BLaER1 (cell line): ENCODE results near the gene CCDC78.

Experiments used
- H3K27ac ChIP-seq: shearing (Covaris generic); formaldehyde crosslinking; 2 replicates; pipeline ENCODE4 v1.8.1; 2022
- H3K27me3 ChIP-seq: shearing (Covaris generic); formaldehyde crosslinking; 2 replicates; pipeline ENCODE4 v1.8.1; 2022
- H3K36me3 ChIP-seq: shearing (Covaris generic); formaldehyde crosslinking; 2 replicates; pipeline ENCODE4 v1.8.1; 2022
- H3K4me1 ChIP-seq: shearing (Covaris generic); formaldehyde crosslinking; 2 replicates; pipeline ENCODE4 v1.8.1; 2022
- H3K4me2 ChIP-seq: shearing (Covaris generic); formaldehyde crosslinking; 2 replicates; pipeline ENCODE4 v1.8.1; 2022
- H3K4me3 ChIP-seq: shearing (Covaris generic); formaldehyde crosslinking; 2 replicates; pipeline ENCODE4 v1.8.1; 2022
- H3K9ac ChIP-seq: shearing (Covaris generic); formaldehyde crosslinking; 2 replicates; pipeline ENCODE4 v1.8.1; 2022
- H3K9me3 ChIP-seq: shearing (Covaris generic); formaldehyde crosslinking; 2 replicates; pipeline ENCODE4 v1.8.1; 2022
- H4K20me1 ChIP-seq: shearing (Covaris generic); formaldehyde crosslinking; 2 replicates; pipeline ENCODE4 v1.8.1; 2022
- Cebpa-rat ChIP-seq: shearing (Covaris generic); IDR thresholded peaks from 2 replicates; pipeline ENCODE4 v1.8.1; 2022

Gene CCDC78

GRCh38 chr16:674968-675883 is 51.0 kb downstream of the CCDC78 start, which contains the start of gene RHBDL1:
Gene RHBDL1, plus strand, starts transcription at chr16:675671. Its CDS starts 120 bp downstream, at chr16:675791.
- Histone ChIP-seq H3K4me3 (no peak within 1 kb of the TSS), H3K4me2 (peak within 1 kb of the TSS; percentile 37; the same call in 1 of the 2 replicates), H4K20me1 (peaks cover 59% of the 10 kb centered on the region), H3K9me3 (no peaks in the 10 kb centered on the region), H3K4me1 (peaks cover 20% of the 10 kb centered on the region), H3K27ac (no peak within 1 kb of the TSS), H3K27me3 (peaks cover 16% of the 10 kb centered on the region), H3K9ac (no peak within 1 kb of the TSS), H3K36me3 (peaks cover 44% of the 10 kb centered on the region)
- TF ChIP-seq Cebpa-rat: no peak

GRCh38 chr16:674214-674881 is 51.9 kb downstream of the CCDC78 start:
- no peak overlapping the region for H3K9ac ChIP-seq
- peaks cover 68% of the 10 kb centered on the region for H4K20me1 ChIP-seq
- no peak overlapping the region for H3K27ac ChIP-seq
- TF ChIP-seq Cebpa-rat: no peak
- peaks cover 53% of the 10 kb centered on the region for H3K36me3 ChIP-seq
- no peaks in the 10 kb centered on the region for H3K9me3 ChIP-seq
- peaks cover 16% of the 10 kb centered on the region for H3K27me3 ChIP-seq
- no peak overlapping the region for H3K4me3 ChIP-seq
- 0 out of 2 replicates have a peak overlapping the region, but pooled peaks have one; percentile 37 for H3K4me2 ChIP-seq
- peaks cover 23% of the 10 kb centered on the region for H3K4me1 ChIP-seq

- Histone ChIP-seq H3K27me3 (peaks cover 16% of the 10 kb centered on the region), H4K20me1 (peaks cover 76% of the 10 kb centered on the region), H3K9ac (no peak overlapping the region), H3K4me2 (no peak overlapping the region), H3K4me3 (no peak overlapping the region), H3K9me3 (no peaks in the 10 kb centered on the region), H3K36me3 (peaks cover 55% of the 10 kb centered on the region), H3K27ac (no peak overlapping the region), H3K4me1 (peaks cover 22% of the 10 kb centered on the region)
- no peak for TF ChIP-seq Cebpa-rat
Observed at GRCh38 chr16:673399-673991, 52.7 kb downstream of the CCDC78 start.

- Histone ChIP-seq H3K36me3 (peaks cover 55% of the 10 kb centered on the region), H4K20me1 (peaks cover 79% of the 10 kb centered on the region), H3K27ac (no peak overlapping the region), H3K9me3 (no peaks in the 10 kb centered on the region), H3K27me3 (peaks cover 16% of the 10 kb centered on the region), H3K9ac (no peak overlapping the region), H3K4me2 (no peak overlapping the region), H3K4me3 (no peak overlapping the region), H3K4me1 (peaks cover 22% of the 10 kb centered on the region)
- no peak for TF ChIP-seq Cebpa-rat
Observed at GRCh38 chr16:672851-673250, 53.4 kb downstream of the CCDC78 start.
